MV-4-11 (cell line): ENCODE data around the gene ISL1.
A peak's percentile ranks its signal among the peaks of the same experiment; 100 is the strongest.

Experiments used
- DNase-seq: peaks from one replicate; lab custom pipeline; 2025; lab: John Stamatoyannopoulos, UW

The ISL1 gene

DNA sequence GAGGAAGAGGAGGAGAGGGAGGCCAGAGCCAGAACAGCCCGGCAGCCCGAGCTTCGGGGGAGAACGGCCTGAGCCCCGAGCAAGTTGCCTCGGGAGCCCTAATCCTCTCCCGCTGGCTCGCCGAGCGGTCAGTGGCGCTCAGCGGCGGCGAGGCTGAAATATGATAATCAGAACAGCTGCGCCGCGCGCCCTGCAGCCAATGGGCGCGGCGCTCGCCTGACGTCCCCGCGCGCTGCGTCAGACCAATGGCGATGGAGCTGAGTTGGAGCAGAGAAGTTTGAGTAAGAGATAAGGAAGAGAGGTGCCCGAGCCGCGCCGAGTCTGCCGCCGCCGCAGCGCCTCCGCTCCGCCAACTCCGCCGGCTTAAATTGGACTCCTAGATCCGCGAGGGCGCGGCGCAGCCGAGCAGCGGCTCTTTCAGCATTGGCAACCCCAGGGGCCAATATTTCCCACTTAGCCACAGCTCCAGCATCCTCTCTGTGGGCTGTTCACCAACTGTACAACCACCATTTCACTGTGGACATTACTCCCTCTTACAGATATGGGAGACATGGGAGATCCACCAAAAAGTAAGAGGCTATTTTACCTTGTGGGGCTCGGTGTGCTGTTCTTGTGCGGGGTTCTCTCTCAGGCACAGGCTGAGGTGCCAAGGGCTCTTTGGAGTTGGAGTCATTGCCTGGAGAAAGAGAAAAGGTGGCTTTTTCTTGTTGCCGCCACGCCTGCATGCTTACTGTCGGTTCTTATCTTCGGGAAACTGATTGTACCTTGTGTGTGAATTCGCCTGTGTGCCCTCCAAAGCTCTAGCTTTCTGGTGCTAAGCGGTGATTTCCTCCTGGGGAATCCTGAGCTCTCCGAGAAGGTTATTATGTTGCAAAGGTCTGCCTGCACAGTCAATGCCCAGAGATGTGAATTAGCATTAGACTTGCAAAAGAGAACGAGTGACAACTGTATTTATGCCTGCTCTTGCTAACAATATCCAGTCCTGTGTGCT lies at the start of gene ISL1:
TSS of gene ISL1 (plus strand) at position 318 of the 991 bp plus-strand sequence. CDS start at position 542, 224 bp downstream.
- DNase-seq, result no peak

- no peak for DNase-seq
These were observed 46.4 kb upstream of the ISL1 start for GRCh38 chr5:51336878-51337277.

- no peak for DNase-seq
These were observed 38.1 kb upstream of the ISL1 start for GRCh38 chr5:51345106-51345505.

- no peak for DNase-seq
These were observed 36.1 kb upstream of the ISL1 start for GRCh38 chr5:51347157-51347556.

GRCh38 chr5:51347704-51348103 lies 35.5 kb upstream of the ISL1 start:
- no peak for DNase-seq

DNA sequence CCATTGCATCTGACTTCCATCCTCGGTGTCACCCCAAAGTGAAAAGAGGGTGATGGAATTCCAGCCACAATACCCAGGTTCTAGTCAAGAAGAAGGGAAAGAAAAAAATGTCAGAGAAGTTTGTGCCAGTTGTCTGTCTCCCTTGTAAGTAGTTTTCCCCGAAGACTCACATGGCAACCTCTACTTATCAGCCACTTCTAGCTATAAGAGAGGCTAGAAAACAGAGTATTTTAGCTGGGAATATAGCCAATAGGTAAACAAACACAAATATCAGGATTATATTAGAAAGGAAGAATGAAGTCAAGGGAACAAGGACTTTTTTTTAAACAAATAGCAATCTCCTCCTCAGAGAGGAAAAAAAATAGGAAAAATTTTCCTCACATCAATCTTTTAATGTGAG lies 12.2 kb upstream of the ISL1 start:
- no peak for DNase-seq

DNA sequence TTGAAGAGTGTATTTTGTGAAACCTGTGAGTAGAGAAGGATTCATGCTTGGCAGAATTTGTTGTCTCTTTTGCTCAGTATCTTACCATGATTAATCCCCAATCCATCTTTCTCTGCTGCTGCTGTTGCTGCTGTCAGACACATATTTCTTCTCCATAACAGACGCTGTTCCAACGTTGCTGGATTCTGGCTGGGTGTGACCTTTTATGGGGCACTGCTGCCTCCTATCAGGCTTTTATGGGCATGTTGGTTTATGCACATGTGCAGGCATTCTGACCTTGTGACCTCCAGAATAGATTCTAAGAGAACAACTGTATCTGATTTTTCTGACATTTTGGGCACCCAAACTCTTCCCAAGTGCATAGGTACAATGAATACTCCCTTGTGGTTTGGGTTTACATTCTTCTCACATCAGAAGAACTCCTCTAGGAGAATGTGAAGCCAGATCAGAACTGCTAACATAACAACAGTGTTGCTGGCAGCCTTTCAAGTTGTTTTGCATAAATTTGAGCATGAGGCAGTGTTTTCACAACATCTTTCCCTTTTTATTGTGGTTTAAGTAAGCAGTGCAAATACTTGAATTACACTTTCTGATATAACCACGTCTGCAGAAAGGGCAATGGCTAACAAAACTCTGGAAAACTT lies 9.2 kb upstream of the ISL1 start:
- no peak for DNase-seq

DNA sequence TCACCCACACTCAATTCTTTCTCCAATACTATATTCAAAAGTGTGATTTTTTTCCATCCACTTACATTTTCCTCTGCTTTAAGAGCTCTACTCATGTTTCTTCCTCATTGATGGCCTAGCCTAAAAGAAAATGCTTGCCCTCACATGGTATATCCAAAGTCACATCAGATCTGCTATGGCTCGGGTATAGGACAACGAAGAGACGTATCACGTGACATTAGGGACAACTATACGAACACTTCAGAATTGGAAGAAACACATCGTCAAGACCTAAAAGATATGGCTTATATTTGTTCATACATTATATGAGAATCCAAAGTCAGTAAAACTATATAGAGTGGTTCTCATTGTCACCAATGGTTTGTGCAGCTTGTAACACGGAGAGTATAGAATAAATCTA lies 8.2 kb upstream of the ISL1 start:
- DNase-seq, result no peak

- no peak for DNase-seq
These were observed 6.7 kb upstream of the ISL1 start for GRCh38 chr5:51376509-51376908.

DNA sequence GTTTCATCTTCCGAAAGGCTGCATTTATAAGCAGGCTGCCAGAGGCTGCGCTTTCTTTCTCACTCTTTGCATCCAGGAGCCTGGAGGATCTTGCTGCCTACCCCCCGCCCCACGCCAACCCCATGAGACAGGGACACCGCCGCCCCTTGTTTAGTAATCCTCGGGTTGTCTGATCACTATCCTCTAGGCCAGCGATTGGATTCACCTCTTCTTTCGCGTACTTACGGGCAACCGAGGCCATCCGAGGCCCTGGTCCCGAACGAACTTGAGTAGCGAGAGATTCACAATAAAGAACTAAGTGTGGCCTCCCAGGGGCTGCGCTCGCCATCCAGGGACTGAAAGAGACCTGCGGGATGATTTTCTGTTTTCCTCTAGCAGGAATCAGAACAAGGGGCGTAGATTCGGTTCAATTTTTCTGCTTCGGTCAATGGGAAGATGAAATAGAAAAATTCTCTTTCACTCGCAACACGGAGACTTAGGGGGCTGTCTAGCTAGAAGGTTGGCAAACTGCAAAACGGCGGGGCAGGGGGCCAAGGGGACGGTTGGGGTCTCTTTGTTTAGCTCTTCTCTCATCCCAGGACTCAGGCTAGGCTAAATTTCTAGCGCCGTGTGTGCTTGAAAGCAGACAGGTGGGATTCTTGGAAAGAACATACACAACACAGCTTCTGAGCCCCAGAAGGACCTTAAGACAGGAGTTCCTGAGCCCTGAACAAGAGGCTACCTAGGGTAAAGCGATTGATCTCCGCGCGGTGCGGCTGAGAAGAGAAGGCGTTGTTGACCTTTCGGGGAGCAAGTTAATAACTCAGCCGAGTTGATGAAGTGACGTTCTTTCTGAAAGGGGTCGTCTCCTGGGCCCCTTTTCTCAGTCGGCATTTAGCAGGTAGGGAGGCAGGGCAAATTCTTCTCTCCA lies 5.8 kb upstream of the ISL1 start:
- DNase-seq, result no peak

DNA sequence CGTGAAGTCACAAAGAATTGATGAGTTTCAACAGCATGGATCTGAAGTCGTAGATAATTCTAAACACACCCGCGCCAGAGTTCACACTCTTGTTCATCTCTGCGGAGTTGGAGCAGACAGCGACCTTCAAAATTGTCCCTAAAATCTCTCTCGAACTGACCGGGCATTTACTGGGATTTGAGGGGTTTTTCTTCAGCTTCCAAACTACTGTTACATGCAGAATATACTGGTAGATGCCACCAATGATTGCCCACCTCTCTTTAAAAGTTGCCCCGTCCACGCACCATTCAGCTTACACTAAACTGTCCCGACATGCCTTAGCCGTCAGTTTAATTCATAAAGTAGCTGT lies 5.2 kb upstream of the ISL1 start:
- DNase-seq, result no peak

GRCh38 chr5:51378448-51379330 lies 4.6 kb upstream of the ISL1 start:
- DNase-seq, result no peak

DNA sequence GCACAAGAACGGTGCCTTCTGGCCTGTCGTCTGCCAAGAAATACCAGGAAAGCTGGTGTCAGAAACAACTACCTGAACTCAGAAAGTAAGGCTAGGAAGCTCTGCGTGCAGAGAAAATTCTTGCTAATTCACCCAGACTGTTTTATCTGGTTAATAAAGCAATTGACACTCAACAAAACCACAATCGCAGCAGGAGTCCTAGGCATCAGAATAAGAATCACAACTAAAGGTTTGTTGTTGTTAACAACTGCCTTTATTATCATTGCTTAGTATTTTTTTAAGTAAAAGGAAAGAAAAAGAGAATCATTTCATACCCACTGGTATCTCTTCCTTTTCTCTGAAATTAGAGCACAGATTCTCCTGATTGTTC lies 3.9 kb upstream of the ISL1 start:
- DNase-seq, result no peak

DNA sequence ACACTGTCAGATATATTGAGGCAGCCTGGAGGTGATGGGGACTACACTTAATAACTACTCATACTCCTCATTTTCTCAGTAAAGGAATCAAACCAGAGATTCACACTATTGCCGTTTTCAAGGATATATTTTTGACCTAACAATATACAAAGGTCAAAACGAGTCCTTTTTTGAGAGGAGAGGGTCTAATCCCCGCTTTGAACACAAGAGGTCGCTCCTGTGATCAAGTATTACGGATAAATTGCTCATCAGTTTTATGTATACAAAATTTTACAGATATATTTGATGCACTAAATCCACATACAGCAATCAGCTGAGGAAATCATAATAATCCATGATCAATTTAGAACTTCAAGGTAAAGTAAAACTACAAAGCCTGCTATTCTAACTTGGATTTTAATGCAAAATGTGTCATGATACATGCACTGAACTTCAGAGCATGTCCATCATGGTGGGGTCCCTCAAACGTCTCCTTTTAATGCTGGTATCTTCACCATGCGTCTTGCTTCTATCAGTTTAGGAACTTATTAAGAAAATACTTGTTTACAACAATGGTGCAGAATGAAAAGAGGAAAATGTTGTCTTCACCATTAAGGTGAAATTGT lies 2.5 kb upstream of the ISL1 start:
- DNase-seq, result peak; percentile 7

- no peak for DNase-seq
These were observed 1.3 kb upstream of the ISL1 start for GRCh38 chr5:51381761-51382474.

GRCh38 chr5:51382521-51383130 lies 622 bp upstream of the ISL1 start:
- no peak for DNase-seq

DNA sequence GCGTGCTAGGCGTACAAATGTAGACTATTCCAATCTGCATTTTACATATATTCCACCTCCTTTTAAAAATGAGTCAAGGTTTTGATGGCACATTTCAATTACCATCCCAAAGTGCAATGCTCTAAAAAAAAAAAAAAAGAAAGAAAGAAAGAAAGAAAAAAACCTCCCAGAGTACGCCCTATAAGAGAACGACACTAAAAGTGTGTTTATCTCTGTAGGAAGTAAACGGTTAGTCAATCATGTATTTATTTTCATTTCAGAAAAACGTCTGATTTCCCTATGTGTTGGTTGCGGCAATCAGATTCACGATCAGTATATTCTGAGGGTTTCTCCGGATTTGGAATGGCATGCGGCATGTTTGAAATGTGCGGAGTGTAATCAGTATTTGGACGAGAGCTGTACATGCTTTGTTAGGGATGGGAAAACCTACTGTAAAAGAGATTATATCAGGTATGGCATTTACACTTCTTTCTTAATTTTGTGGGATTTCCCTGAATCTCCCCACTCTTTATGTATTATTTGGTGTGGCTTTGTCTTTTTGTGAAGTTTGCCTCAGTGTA lies 1.1 kb downstream of the ISL1 start:
- no peak for DNase-seq

DNA sequence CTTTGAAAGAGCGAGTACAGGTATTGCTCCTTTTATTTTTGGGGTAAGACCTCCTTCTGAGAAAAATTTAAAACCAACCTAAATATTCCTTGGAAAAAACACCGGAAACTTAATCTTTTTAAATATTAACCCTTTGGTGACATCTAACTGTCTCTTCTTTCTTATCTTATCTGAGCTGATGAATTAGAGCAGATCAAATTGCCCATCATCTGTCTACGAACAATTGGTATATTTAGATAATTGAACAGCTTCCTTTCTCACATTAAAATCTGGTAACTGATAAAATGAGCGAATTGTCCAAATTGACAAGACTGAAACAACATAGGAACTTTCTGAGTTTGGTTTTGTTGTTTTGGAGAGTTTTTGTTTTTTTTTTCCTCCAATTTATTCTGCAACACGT lies 2.0 kb downstream of the ISL1 start:
- DNase-seq, result no peak
